ENCODE measurements around the gene CLHC1.

The CLHC1 gene

GRCh38 chr2:55137024-55137958 is 94.8 kb downstream of the CLHC1 start:
- Mint-ChIP-seq H3K4me1 (peaks cover 55% of the 10 kb centered on the region), H3K27me3 (ENCODE audit: low read depth) (peaks cover 3% of the 10 kb centered on the region), H3K4me3 (no peak overlapping the region), H3K36me3 (ENCODE audit: low read depth) (no peaks in the 10 kb centered on the region), H3K27ac (peak overlapping the region in 1 of 3 experiments; percentile 42), H3K9me3 (no peaks in the 10 kb centered on the region)
- TF ChIP-seq, protein P1, sequence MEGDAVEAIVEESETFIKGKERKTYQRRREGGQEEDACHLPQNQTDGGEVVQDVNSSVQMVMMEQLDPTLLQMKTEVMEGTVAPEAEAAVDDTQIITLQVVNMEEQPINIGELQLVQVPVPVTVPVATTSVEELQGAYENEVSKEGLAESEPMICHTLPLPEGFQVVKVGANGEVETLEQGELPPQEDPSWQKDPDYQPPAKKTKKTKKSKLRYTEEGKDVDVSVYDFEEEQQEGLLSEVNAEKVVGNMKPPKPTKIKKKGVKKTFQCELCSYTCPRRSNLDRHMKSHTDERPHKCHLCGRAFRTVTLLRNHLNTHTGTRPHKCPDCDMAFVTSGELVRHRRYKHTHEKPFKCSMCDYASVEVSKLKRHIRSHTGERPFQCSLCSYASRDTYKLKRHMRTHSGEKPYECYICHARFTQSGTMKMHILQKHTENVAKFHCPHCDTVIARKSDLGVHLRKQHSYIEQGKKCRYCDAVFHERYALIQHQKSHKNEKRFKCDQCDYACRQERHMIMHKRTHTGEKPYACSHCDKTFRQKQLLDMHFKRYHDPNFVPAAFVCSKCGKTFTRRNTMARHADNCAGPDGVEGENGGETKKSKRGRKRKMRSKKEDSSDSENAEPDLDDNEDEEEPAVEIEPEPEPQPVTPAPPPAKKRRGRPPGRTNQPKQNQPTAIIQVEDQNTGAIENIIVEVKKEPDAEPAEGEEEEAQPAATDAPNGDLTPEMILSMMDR (IDR thresholded peaks at IDR 0.05; ENCODE audit: unreplicated experiment in 3 of 3), result no peak

- H3K27ac Mint-ChIP-seq, result no peak overlapping the region
- H3K4me3 Mint-ChIP-seq, result no peak overlapping the region
- peaks cover 48% of the 10 kb centered on the region for H3K4me1 Mint-ChIP-seq
- no peaks in the 10 kb centered on the region for H3K9me3 Mint-ChIP-seq
- no peaks in the 10 kb centered on the region for H3K36me3 Mint-ChIP-seq (ENCODE audit: low read depth)
- TF ChIP-seq, protein P1 (IDR thresholded peaks at IDR 0.05; ENCODE audit: unreplicated experiment in 3 of 3), result no peak
- H3K27me3 Mint-ChIP-seq (ENCODE audit: low read depth), result peaks cover 3% of the 10 kb centered on the region
Measured at GRCh38 chr2:55136138-55136541, 96.0 kb downstream of the CLHC1 start.

- TF ChIP-seq, protein P1 (IDR thresholded peaks at IDR 0.05; ENCODE audit: unreplicated experiment in 3 of 3), result no peak
- Mint-ChIP-seq H3K27ac (no peak overlapping the region), H3K36me3 (ENCODE audit: low read depth) (no peaks in the 10 kb centered on the region), H3K4me3 (no peak overlapping the region), H3K9me3 (no peaks in the 10 kb centered on the region), H3K27me3 (ENCODE audit: low read depth) (no peaks in the 10 kb centered on the region), H3K4me1 (peaks cover 48% of the 10 kb centered on the region)
Measured at GRCh38 chr2:55135491-55135890, 96.6 kb downstream of the CLHC1 start.

DNA sequence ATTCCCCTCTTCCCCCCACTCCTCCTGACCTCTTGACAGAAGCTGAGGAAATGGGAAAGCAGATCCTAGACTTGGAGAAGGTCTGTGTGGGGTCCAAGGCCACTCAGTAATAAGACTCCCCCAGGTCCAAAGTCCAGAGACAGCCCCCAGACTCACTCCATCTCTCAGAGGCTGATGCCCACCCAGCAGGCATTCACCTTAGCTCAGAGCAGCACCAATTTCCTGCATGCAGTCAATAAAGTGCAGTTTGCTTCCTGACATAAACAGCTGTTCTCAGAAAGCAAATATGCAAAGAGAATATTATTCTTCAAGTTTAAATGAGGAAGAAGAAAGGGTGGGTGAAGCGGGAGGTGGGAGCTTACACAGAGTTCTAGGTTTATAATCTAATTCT is 97.8 kb downstream of the CLHC1 start:
- peak overlapping the region; percentile 61 to 78 (median 70) for H3K27ac Mint-ChIP-seq
- H3K4me3 Mint-ChIP-seq, result peak overlapping the region in 2 of 3 experiments; percentile 13 to 29
- peaks cover 44% of the 10 kb centered on the region for H3K4me1 Mint-ChIP-seq
- no peaks in the 10 kb centered on the region for H3K36me3 Mint-ChIP-seq (ENCODE audit: low read depth)
- H3K9me3 Mint-ChIP-seq, result no peaks in the 10 kb centered on the region
- H3K27me3 Mint-ChIP-seq (ENCODE audit: low read depth), result no peaks in the 10 kb centered on the region
- TF ChIP-seq, protein P1 (IDR thresholded peaks at IDR 0.05; ENCODE audit: unreplicated experiment in 3 of 3), result no peak

- Mint-ChIP-seq H3K27ac (peak overlapping the region; percentile 61 to 78 (median 70)), H3K36me3 (ENCODE audit: low read depth) (no peaks in the 10 kb centered on the region), H3K9me3 (no peaks in the 10 kb centered on the region), H3K4me3 (peak overlapping the region in 2 of 3 experiments; percentile 53 to 55), H3K27me3 (ENCODE audit: low read depth) (no peaks in the 10 kb centered on the region), H3K4me1 (peaks cover 42% of the 10 kb centered on the region)
- TF ChIP-seq, protein P1 (IDR thresholded peaks at IDR 0.05; ENCODE audit: unreplicated experiment in 3 of 3), result no peak
Measured at GRCh38 chr2:55133467-55134315, 98.4 kb downstream of the CLHC1 start.
